ENCODE measurements around the gene PGAM5. TPM values are rescaled to one million over a fixed set of nuclear protein-coding genes. Genes with fewer than 3 reads are reported as not detected.

The PGAM5 gene
- total RNA-seq, 1 experiment from 2014 or later: 36.5 TPM

GRCh38 chr12:132719141-132719953 lies 8.7 kb downstream of the PGAM5 start:
- H3K27ac ChIP-seq: no peak overlapping the region
- H3K27me3 ChIP-seq (replicated peaks): no peaks in the 10 kb centered on the region
- no peaks in the 10 kb centered on the region for H3K9me3 ChIP-seq (replicated peaks)
- H3K4me3 ChIP-seq: no peak overlapping the region
- no peaks in the 10 kb centered on the region for H3K4me1 ChIP-seq (replicated peaks)
- peaks cover 83% of the 10 kb centered on the region for H3K36me3 ChIP-seq
- DNase-seq (ENCODE audit: low read depth in 1 of 2, low spot score in 2 of 2): no peak

DNA sequence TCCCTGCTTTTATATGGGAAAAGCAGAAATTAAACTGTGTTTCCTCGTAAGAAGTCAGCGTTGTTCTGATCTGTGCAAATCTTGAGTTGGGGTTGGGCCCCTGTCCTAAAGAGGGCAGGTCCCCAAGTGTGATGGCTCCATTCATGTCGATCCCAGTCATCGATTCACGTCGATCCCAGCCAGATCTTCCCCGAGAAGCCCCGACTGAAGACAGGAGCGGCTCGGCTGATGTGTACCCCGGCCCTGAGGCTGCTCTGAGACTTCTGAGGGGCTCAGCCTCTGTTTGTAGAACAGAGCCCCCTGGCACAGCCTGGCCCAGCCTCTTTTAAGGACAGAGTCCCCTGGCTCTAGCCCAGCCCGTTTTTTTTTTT lies 9.3 kb downstream of the PGAM5 start:
- no peaks in the 10 kb centered on the region for H3K27me3 ChIP-seq (replicated peaks)
- no peak overlapping the region for H3K4me3 ChIP-seq
- H3K9me3 ChIP-seq (replicated peaks): no peaks in the 10 kb centered on the region
- H3K36me3 ChIP-seq: peaks cover 83% of the 10 kb centered on the region
- H3K4me1 ChIP-seq (replicated peaks): no peaks in the 10 kb centered on the region
- no peak overlapping the region for H3K27ac ChIP-seq
- DNase-seq (ENCODE audit: low read depth in 1 of 2, low spot score in 2 of 2): no peak

DNA sequence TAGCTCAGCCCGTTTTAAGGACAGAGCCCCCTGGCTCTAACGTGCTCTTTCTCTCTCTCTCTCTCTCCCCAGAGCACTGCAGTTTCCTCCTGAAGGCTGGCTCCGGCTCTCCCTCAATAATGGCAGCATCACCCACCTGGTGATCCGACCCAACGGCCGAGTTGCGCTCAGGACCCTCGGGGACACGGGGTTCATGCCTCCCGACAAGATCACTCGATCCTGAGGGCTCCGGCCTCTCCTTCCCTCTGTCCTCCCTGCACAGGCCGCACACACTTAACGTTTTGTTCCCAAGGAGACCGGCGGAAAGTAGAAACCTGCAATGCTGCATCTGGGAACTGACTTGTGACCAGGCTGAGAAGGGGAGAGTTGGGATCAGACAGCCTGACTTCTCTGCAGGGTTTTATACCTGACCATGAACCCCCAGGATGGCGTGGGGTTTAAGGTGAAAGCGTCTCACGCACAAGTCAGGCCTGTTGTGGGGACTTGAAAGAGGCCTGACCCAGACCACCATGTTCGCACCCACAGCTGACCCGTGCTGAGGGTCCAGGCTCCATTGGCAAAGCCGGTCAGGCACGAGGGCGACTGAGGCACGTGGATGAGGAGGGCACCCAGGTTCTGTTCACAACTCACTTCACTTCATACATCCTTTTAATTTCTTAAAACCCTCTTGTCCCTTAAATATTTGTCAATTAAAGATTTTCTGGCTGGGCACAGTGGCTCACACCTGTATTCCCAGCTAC lies 10.1 kb downstream of the PGAM5 start:
- H3K27me3 ChIP-seq (replicated peaks): no peaks in the 10 kb centered on the region
- no peak overlapping the region for H3K27ac ChIP-seq
- no peaks in the 10 kb centered on the region for H3K4me1 ChIP-seq (replicated peaks)
- no peaks in the 10 kb centered on the region for H3K9me3 ChIP-seq (replicated peaks)
- peaks cover 89% of the 10 kb centered on the region for H3K36me3 ChIP-seq
- H3K4me3 ChIP-seq: no peak overlapping the region
- DNase-seq (ENCODE audit: low read depth in 1 of 2, low spot score in 2 of 2): no peak

DNA sequence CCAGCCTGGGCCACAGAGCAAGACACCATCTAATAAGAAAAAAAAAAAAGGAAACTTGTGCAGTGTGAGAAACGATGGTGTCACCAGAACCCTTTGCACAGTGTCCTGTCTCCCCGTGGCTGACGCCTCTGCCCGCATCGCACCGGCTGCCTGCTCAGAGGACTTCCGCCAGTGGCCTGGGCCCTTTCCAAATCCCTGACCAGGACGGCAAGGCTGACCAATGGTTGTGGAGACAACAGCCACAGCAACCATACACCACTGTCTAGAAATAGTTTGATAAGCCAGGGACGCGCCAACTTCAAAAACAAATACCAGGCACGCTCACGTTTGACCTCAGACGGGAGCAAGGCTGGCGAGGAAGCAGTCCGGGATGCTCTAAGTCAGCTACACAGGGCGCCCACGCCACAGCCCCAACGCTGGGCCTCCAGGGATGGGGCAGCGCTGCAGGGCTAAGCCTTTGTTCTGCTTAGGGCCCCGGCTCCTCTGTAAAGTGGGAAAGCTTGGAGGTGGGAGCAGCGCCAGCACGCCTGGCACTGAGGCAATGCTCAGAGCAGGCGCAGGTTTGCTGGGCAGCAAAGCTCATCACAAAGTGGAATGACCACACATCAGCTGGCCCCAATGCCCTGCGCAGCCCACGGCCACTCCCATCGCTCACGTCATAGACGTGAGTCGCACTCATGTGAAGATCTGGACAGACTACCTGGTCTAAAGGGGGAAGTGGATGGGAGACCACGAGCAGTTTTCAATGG lies 12.5 kb downstream of the PGAM5 start:
- no peak for DNase-seq (ENCODE audit: low read depth in 1 of 2, low spot score in 2 of 2)
- Histone ChIP-seq H3K4me1 (replicated peaks) (no peaks in the 10 kb centered on the region), H3K27me3 (replicated peaks) (no peaks in the 10 kb centered on the region), H3K4me3 (no peak overlapping the region), H3K27ac (no peak overlapping the region), H3K36me3 (peaks cover 92% of the 10 kb centered on the region), H3K9me3 (replicated peaks) (no peaks in the 10 kb centered on the region)

GRCh38 chr12:132723764-132724140 lies 13.1 kb downstream of the PGAM5 start:
- no peak for DNase-seq (ENCODE audit: low read depth in 1 of 2, low spot score in 2 of 2)
- Histone ChIP-seq H3K36me3 (peaks cover 95% of the 10 kb centered on the region), H3K4me1 (replicated peaks) (no peaks in the 10 kb centered on the region), H3K9me3 (replicated peaks) (no peaks in the 10 kb centered on the region), H3K27ac (no peak overlapping the region), H3K27me3 (replicated peaks) (no peaks in the 10 kb centered on the region), H3K4me3 (no peak overlapping the region)

DNA sequence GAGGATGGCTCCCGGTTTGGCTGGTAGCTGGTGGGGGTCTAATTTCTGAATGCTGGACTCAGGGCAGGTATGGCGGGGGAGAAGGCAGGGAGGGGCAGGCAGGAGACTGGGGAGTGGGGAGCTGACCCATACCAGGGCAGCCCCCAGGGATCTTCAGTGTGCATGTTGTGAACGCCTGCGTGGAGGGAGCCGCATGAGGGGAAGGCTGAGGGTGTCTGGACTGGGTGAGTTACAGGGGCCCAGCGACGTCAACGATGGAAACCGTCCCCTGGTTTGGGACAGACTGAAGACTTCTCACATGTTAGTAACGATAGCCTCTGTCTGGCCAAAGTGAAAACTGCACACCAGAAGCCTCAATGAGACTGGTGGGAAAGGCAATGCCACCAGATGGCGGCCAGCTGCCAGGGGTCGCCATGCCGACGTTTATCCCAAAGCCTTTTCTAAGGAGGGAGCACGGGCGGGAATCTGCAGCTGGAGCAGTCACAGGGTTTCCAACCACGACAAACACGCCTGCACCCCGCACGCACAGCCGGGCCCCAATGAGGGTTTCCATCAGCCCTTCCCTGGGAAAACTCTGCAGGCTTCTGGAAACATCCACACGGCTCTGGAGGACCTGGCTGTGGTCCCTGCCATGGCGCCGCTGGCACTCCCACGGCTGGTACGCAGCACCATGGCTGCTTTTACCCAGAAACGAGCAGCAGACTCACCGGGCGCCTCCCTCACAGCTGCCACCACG lies 14.0 kb downstream of the PGAM5 start:
- no peak for DNase-seq (ENCODE audit: low read depth in 1 of 2, low spot score in 2 of 2)
- H3K27me3 ChIP-seq (replicated peaks): no peaks in the 10 kb centered on the region
- no peaks in the 10 kb centered on the region for H3K4me1 ChIP-seq (replicated peaks)
- H3K4me3 ChIP-seq: no peak overlapping the region
- H3K9me3 ChIP-seq (replicated peaks): no peaks in the 10 kb centered on the region
- no peak overlapping the region for H3K27ac ChIP-seq
- peaks cover 91% of the 10 kb centered on the region for H3K36me3 ChIP-seq

GRCh38 chr12:132726386-132726785 lies 15.7 kb downstream of the PGAM5 start:
- no peaks in the 10 kb centered on the region for H3K27me3 ChIP-seq (replicated peaks)
- H3K9me3 ChIP-seq (replicated peaks): no peaks in the 10 kb centered on the region
- H3K36me3 ChIP-seq: peaks cover 96% of the 10 kb centered on the region
- H3K27ac ChIP-seq: no peak overlapping the region
- H3K4me3 ChIP-seq: no peak overlapping the region
- DNase-seq (ENCODE audit: low read depth in 1 of 2, low spot score in 2 of 2): no peak
- H3K4me1 ChIP-seq (replicated peaks): no peaks in the 10 kb centered on the region

GRCh38 chr12:132727091-132727794 lies 16.6 kb downstream of the PGAM5 start:
- H3K27ac ChIP-seq: no peak overlapping the region
- peaks cover 91% of the 10 kb centered on the region for H3K36me3 ChIP-seq
- H3K4me1 ChIP-seq (replicated peaks): no peaks in the 10 kb centered on the region
- H3K9me3 ChIP-seq (replicated peaks): no peaks in the 10 kb centered on the region
- no peak for DNase-seq (ENCODE audit: low read depth in 1 of 2, low spot score in 2 of 2)
- no peak overlapping the region for H3K4me3 ChIP-seq
- no peaks in the 10 kb centered on the region for H3K27me3 ChIP-seq (replicated peaks)

DNA sequence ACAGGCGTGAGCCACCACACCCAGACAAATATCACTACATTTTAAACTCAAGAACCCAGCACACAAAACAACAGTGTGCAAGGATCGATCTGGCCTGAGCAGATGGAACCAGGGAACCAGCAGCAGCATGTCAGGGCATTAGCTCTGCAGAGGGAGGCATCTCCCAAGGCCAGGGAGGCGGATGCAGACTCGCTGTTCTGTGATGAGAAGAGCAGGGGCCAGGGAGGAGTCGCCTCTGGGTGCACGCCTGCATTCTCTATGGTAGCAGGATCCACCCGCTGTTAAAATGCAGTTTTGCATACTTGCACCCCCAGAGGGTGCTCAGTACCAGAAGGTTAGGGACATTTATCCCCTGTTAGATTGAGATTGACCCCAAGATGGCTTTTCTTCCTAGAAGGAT lies 17.9 kb downstream of the PGAM5 start:
- H3K27ac ChIP-seq: no peak overlapping the region
- H3K4me3 ChIP-seq: no peak overlapping the region
- H3K9me3 ChIP-seq (replicated peaks): no peaks in the 10 kb centered on the region
- no peaks in the 10 kb centered on the region for H3K4me1 ChIP-seq (replicated peaks)
- no peak for DNase-seq (ENCODE audit: low read depth in 1 of 2, low spot score in 2 of 2)
- H3K36me3 ChIP-seq: peaks cover 78% of the 10 kb centered on the region
- H3K27me3 ChIP-seq (replicated peaks): no peaks in the 10 kb centered on the region

- no peak for DNase-seq (ENCODE audit: low read depth in 1 of 2, low spot score in 2 of 2)
- no peak overlapping the region for H3K4me3 ChIP-seq
- no peaks in the 10 kb centered on the region for H3K9me3 ChIP-seq (replicated peaks)
- H3K4me1 ChIP-seq (replicated peaks): no peaks in the 10 kb centered on the region
- H3K27me3 ChIP-seq (replicated peaks): no peaks in the 10 kb centered on the region
- H3K27ac ChIP-seq: no peak overlapping the region
- H3K36me3 ChIP-seq: peaks cover 77% of the 10 kb centered on the region
Measured at GRCh38 chr12:132729541-132730320, 19.1 kb downstream of the PGAM5 start.

DNA sequence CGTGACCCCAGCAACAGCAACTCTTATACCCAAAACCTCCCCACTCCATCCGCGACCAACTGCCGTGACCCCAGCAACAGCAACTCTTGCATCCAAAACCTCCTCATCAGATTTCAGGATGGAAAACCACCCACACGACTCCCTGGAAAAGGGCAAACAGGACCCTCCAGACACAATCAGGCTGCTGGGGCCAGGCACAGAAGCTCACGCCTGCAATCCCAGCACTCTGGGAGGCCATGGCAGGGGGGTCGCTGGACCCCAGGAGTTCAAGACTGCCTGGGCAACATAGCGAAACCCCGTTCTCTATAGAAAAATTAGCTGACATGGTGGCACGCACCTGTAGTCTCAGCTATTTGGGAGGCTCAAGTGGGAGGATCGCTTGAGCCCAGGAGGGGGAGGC lies 19.7 kb downstream of the PGAM5 start:
- no peaks in the 10 kb centered on the region for H3K4me1 ChIP-seq (replicated peaks)
- DNase-seq (ENCODE audit: low read depth in 1 of 2, low spot score in 2 of 2): no peak
- H3K27me3 ChIP-seq (replicated peaks): no peaks in the 10 kb centered on the region
- no peak overlapping the region for H3K4me3 ChIP-seq
- no peak overlapping the region for H3K27ac ChIP-seq
- H3K9me3 ChIP-seq (replicated peaks): no peaks in the 10 kb centered on the region
- peaks cover 77% of the 10 kb centered on the region for H3K36me3 ChIP-seq

DNA sequence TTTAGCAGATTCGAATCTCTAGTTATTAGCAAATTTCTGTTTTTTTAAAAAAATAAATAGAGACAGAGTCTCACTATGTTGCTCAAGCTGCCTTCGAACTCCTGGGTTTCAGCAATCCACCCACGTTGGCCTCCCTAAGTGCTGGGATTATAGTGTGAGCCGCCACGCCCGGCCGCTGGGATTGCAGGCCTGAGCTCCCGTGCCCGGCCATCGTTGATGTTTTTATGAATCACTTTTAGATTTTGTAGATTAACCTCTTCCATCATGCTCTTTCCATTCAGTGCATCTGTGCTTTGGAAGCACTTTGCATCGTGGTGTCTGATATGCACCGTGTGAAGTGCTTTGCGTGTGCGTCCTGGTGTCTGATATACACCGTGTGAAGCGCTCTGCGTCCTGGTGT lies 20.9 kb downstream of the PGAM5 start:
- peaks cover 77% of the 10 kb centered on the region for H3K36me3 ChIP-seq
- H3K4me1 ChIP-seq (replicated peaks): no peaks in the 10 kb centered on the region
- no peak for DNase-seq (ENCODE audit: low read depth in 1 of 2, low spot score in 2 of 2)

More for the DNA sequence above, 20.9 kb downstream of the PGAM5 start:
- Histone ChIP-seq H3K27ac (no peak overlapping the region), H3K27me3 (replicated peaks) (no peaks in the 10 kb centered on the region), H3K9me3 (replicated peaks) (no peaks in the 10 kb centered on the region), H3K4me3 (no peak overlapping the region)

Measured in SJSA1 (cell line).